Panc1 (cell line): Measurements from ENCODE around the gene FBN1.

ENCODE experiments used
- CTCF ChIP-seq: fragments of 450-650 bp; IDR thresholded peaks from 2 replicates; pipeline ENCODE4 v1.5.1; 2017; ENCODE audit warnings: mild to moderate bottlenecking
- REST ChIP-seq, 2 experiments: IDR thresholded peaks; 2 replicates each; pipeline ENCODE4 v1.6.1; 2011 to 2012; ENCODE audit warnings: low read depth in 2 of 2, control low read depth in 1 of 2, low read length in 1 of 2, mild to moderate bottlenecking in 1 of 2, moderate library complexity in 1 of 2; ENCODE audit not compliant: insufficient read depth in 1 of 2
- SIN3A ChIP-seq: IDR thresholded peaks from 2 replicates; pipeline ENCODE4 v1.6.1; 2012; ENCODE audit warnings: low read depth, mild to moderate bottlenecking, low read length, moderate library complexity, borderline replicate concordance; ENCODE audit not compliant: insufficient read depth

DNA sequence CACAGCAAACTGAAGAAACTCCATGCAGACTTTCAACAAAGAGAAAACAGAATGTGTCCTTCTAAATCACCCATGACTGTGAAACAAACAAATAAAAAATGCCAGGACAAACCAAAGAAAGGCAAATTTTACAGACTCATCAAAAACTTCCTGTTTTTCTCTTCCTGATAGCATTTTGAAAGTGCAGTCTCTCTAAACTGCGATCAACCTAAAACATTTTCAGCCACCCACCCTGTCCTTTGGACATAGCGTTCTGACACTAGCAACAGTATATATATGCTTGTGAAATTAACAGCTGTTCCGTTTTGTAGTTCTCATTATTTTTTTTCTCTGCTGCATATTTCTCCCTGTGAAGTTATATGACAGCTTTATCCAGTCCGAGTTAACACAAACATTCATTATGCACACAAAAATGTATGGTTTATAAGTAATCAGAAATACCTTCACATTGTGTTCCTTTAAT lies 151.7 kb downstream of the FBN1 start:
- TF ChIP-seq CTCF = no peak
- no peak for TF ChIP-seq SIN3A
- TF ChIP-seq REST (IDR thresholded peaks at IDR 0.05; ENCODE audit: insufficient read depth in 1 of 2, low read depth in 2 of 2, low read length in 1 of 2) = no peak
